T-cell (primary cell): ENCODE results near the gene FBN2. TPM values are rescaled to one million over a fixed set of nuclear protein-coding genes. Genes with fewer than 3 reads are reported as not detected.

Source experiments
- ATAC-seq, 4 experiments: fragments of 200-7000 bp in 3 of 4; fragments of 150-1000 bp in 1 of 4; cut with Tn5 transposase; replicated peaks in 1 of 4; 1 replicate in 3 of 4; 2 replicates in 1 of 4; pipeline ENCODE4 v1.10.0; 2021; ENCODE audit warnings: moderate library complexity in 3 of 4, mild to moderate bottlenecking in 2 of 4, moderate number of reproducible peaks in 1 of 4
- CTCF ChIA-PET, 2 donors: fragments of 300-600 bp; sonication (Branson Sonifier 250); formaldehyde crosslinking; loops; one replicate each; lab custom pipeline; 2022; ENCODE audit warnings: antibody characterized with exemption in 2 of 2; lab: Charles Lee
- POLR2A ChIA-PET, 2 donors: fragments of 300-600 bp; sonication (Branson Sonifier 250); formaldehyde crosslinking; loops; one replicate each; lab custom pipeline; 2022; ENCODE audit warnings: antibody characterized with exemption in 2 of 2; lab: Charles Lee
- DNase-seq, 35 experiments: peaks; one replicate each; pipeline versions ENCODE4 v3.0.0 to v3.0.0-alpha.2; 2013 to 2023
- H3K27ac ChIP-seq: one replicate; pipeline ENCODE4 v1.5.1; 2013; ENCODE audit warnings: low read length
- H3K27me3 ChIP-seq, 2 experiments: replicated peaks in 1 of 2; 1 replicate in 1 of 2; 2 replicates in 1 of 2; pipeline versions ENCODE4 v1.6.1 to v1.7.0; 2013; ENCODE audit warnings: low read length in 1 of 2, mixed read lengths in 1 of 2; ENCODE audit not compliant: control insufficient read depth in 2 of 2, insufficient read depth in 2 of 2; ENCODE audit errors: extremely low read depth in 1 of 2
- H3K36me3 ChIP-seq, 2 donors: 1 replicate in 1 of 2; 2 replicates in 1 of 2; pipeline versions ENCODE4 v1.6.1 to v1.7.0; 2013; ENCODE audit warnings: low read length in 1 of 2; ENCODE audit not compliant: control insufficient read depth in 2 of 2, insufficient read depth in 1 of 2; ENCODE audit errors: extremely low read depth in 1 of 2
- H3K4me1 ChIP-seq, 2 experiments: 1 replicate in 1 of 2; 2 replicates in 1 of 2; pipeline versions ENCODE4 v1.6.1 to v1.7.0; 2013; ENCODE audit warnings: low read length in 2 of 2, mixed read lengths in 1 of 2; ENCODE audit not compliant: insufficient read depth in 2 of 2, control insufficient read depth in 1 of 2; ENCODE audit errors: extremely low read depth in 1 of 2
- H3K4me3 ChIP-seq, 2 donors: 1 replicate in 1 of 2; 2 replicates in 1 of 2; pipeline versions ENCODE4 v1.5.1 to v1.7.0; 2013; ENCODE audit warnings: mild to moderate bottlenecking in 2 of 2, low read length in 1 of 2, moderate library complexity in 1 of 2; ENCODE audit not compliant: control insufficient read depth in 1 of 2; ENCODE audit errors: extremely low read depth in 1 of 2
- H3K9me3 ChIP-seq: 2 replicates; pipeline ENCODE4 v1.7.0; 2013
- H3K27ac Mint-ChIP-seq, 2 donors: one replicate each; pipeline ENCODE4 v1.8.0; 2020 to 2021; ENCODE audit warnings: mild to moderate bottlenecking in 2 of 2, mixed read lengths in 2 of 2
- H3K27me3 Mint-ChIP-seq, 2 donors: one replicate each; pipeline ENCODE4 v1.8.0; 2021 to 2022; ENCODE audit warnings: mixed read lengths in 2 of 2
- H3K36me3 Mint-ChIP-seq: one replicate; pipeline ENCODE4 v1.8.0; 2021; ENCODE audit warnings: mixed read lengths
- H3K4me1 Mint-ChIP-seq, 3 donors: one replicate each; pipeline ENCODE4 v1.8.0; 2020 to 2022; ENCODE audit warnings: mixed read lengths in 3 of 3, mild to moderate bottlenecking in 1 of 3
- H3K4me3 Mint-ChIP-seq, 3 donors: one replicate each; pipeline ENCODE4 v1.8.0; 2020 to 2022; ENCODE audit warnings: mild to moderate bottlenecking in 3 of 3, mixed read lengths in 3 of 3, moderate library complexity in 3 of 3
- H3K9me3 Mint-ChIP-seq, 3 donors: one replicate each; pipeline ENCODE4 v1.8.0; 2020 to 2022; ENCODE audit warnings: mixed read lengths in 3 of 3
- WGBS: methylation state at CpG from one replicate; pipeline ENCODE4 v1.1.5; 2013; ENCODE audit warnings: missing lambda C conversion rate; ENCODE audit not compliant: insufficient coverage; 5-methylcytosine and 5-hydroxymethylcytosine counted together
- total RNA-seq, 35 experiments: library from RNA in 6 of 35; stranded (reverse) in 6 of 35; fragments of 120-200 nt in 1 of 35; gene quantifications; one replicate each; pipeline versions ENCODE4 v1.2.1 to v1.2.4 and lab custom pipeline; 2013 to 2026

Gene FBN2
- total RNA-seq, 5 donors from 2014 or later (not counting 1 experiment from before 2014, with no cell fraction given), result 0.32 to 0.61 (median 0.36) TPM; not detected in 2

DNA sequence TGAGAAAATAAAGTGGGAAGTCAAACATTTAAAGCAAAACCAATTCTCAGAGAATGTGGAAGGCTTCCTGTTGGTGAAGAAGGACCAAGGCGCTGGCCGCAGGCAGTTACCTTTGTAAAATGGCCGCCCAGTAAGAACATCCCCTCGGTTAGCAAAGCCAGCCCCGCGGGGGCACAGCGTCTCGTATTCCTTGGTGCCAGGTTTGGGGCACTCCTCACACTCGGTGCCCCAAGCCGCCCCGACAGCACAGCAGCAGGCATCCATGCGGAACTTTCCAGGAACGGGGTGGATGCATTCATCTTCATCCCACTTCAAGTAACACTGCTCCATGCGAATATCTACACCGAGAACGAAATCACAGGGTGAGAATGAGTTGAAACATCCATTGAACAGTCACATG, 192.8 kb downstream of the FBN2 start:
- no peak overlapping the region for H3K4me3 Mint-ChIP-seq
- ATAC-seq (no peak), DNase-seq (no peak)
- no peaks in the 10 kb centered on the region for H3K4me1 ChIP-seq
- no peak overlapping the region for H3K27ac Mint-ChIP-seq
- WGBS, result 93% methylated on average over 12 of the region's 16 CpGs
- ChIA-PET CTCF (no interaction called here), POLR2A (no interaction called here)
- no peak overlapping the region for H3K27ac ChIP-seq
- no peaks in the 10 kb centered on the region for H3K27me3 ChIP-seq
- H3K9me3 ChIP-seq, result no peaks in the 10 kb centered on the region
- peaks cover 0 to 13% (median 0%) of the 10 kb centered on the region in 3 donors for H3K9me3 Mint-ChIP-seq
- H3K27me3 Mint-ChIP-seq, result no peaks in the 10 kb centered on the region
- no peaks in the 10 kb centered on the region for H3K36me3 Mint-ChIP-seq
- H3K4me1 Mint-ChIP-seq, result no peaks in the 10 kb centered on the region
- H3K36me3 ChIP-seq, result no peaks in the 10 kb centered on the region
- H3K4me3 ChIP-seq, result no peak overlapping the region

DNA sequence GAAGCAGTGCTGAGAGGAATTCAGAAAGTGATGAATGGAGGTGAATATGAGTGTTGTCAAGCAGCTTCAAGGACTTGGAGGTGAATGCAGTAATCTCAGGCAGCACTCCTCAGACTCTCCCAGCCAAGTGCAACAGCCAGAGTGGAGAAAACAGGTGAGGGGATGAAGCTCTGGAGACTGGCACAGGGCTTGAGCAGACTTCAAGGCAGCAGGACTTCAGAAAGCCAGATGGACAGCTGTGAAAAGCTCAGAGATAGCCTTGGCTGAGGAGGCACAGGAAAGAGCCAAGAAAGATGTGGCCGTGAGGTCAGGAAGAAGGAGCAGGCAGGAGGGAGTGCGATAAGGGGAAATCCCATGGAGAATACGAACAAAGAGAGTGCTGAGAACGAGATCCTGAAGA, 194.9 kb downstream of the FBN2 start:
- H3K4me3 ChIP-seq, result no peak overlapping the region
- WGBS, result 93% methylated on average over 3 of the region's 4 CpGs
- H3K4me1 Mint-ChIP-seq, result no peaks in the 10 kb centered on the region

GRCh38 chr5:128341056-128341455, 197.0 kb downstream of the FBN2 start:
- Mint-ChIP-seq H3K9me3 (peaks cover 0 to 13% (median 0%) of the 10 kb centered on the region in 3 donors), H3K27ac (no peak overlapping the region), H3K4me3 (no peak overlapping the region), H3K36me3 (no peaks in the 10 kb centered on the region), H3K27me3 (no peaks in the 10 kb centered on the region), H3K4me1 (no peaks in the 10 kb centered on the region)
- POLR2A ChIA-PET, result no interaction called here
- no peaks in the 10 kb centered on the region for H3K27me3 ChIP-seq
- H3K36me3 ChIP-seq, result no peaks in the 10 kb centered on the region
- H3K4me1 ChIP-seq, result no peaks in the 10 kb centered on the region
- DNase-seq (no peak), ATAC-seq (no peak)
- CTCF ChIA-PET, result no interaction called here
- H3K27ac ChIP-seq, result no peak overlapping the region
- no peaks in the 10 kb centered on the region for H3K9me3 ChIP-seq
- no peak overlapping the region for H3K4me3 ChIP-seq
- no CpG with 5 or more reads among the region's 3 CpGs for WGBS

More for the DNA sequence above, 194.9 kb downstream of the FBN2 start:
- H3K27me3 Mint-ChIP-seq, result no peaks in the 10 kb centered on the region
- Histone ChIP-seq H3K27me3 (no peaks in the 10 kb centered on the region), H3K36me3 (no peaks in the 10 kb centered on the region), H3K9me3 (no peaks in the 10 kb centered on the region), H3K27ac (no peak overlapping the region), H3K4me1 (no peaks in the 10 kb centered on the region)
- no peak overlapping the region for H3K27ac Mint-ChIP-seq
- DNase-seq (no peak), ATAC-seq (no peak)
- no peak overlapping the region for H3K4me3 Mint-ChIP-seq
- POLR2A ChIA-PET, result no interaction called here
- CTCF ChIA-PET, result no interaction called here
- no peaks in the 10 kb centered on the region for H3K36me3 Mint-ChIP-seq
- H3K9me3 Mint-ChIP-seq, result peaks cover 0 to 13% (median 0%) of the 10 kb centered on the region in 3 donors

GRCh38 chr5:128340648-128341047, 197.4 kb downstream of the FBN2 start:
- DNase-seq (no peak), ATAC-seq (no peak)
- Mint-ChIP-seq H3K27me3 (no peaks in the 10 kb centered on the region), H3K36me3 (no peaks in the 10 kb centered on the region), H3K9me3 (peaks cover 0 to 13% (median 0%) of the 10 kb centered on the region in 3 donors), H3K4me1 (no peaks in the 10 kb centered on the region), H3K27ac (no peak overlapping the region), H3K4me3 (no peak overlapping the region)
- ChIA-PET POLR2A (no interaction called here), CTCF (no interaction called here)
- no peak overlapping the region for H3K27ac ChIP-seq
- H3K9me3 ChIP-seq, result no peaks in the 10 kb centered on the region
- no peaks in the 10 kb centered on the region for H3K4me1 ChIP-seq
- H3K27me3 ChIP-seq, result no peaks in the 10 kb centered on the region
- H3K4me3 ChIP-seq, result no peak overlapping the region
- 100% methylated on average over 2 of the region's 2 CpGs for WGBS
- no peaks in the 10 kb centered on the region for H3K36me3 ChIP-seq

- Histone ChIP-seq H3K27ac (no peak overlapping the region), H3K4me1 (no peaks in the 10 kb centered on the region), H3K4me3 (no peak overlapping the region), H3K36me3 (no peaks in the 10 kb centered on the region), H3K9me3 (no peaks in the 10 kb centered on the region), H3K27me3 (no peaks in the 10 kb centered on the region)
- H3K27me3 Mint-ChIP-seq, result no peaks in the 10 kb centered on the region
- 75% methylated on average over 3 of the region's 3 CpGs for WGBS
- DNase-seq (no peak), ATAC-seq (peak in 1 of 4 experiments; percentile 19)
- H3K9me3 Mint-ChIP-seq, result peaks cover 0 to 13% (median 0%) of the 10 kb centered on the region in 3 donors
- no peaks in the 10 kb centered on the region for H3K4me1 Mint-ChIP-seq
- no peak overlapping the region for H3K27ac Mint-ChIP-seq
- ChIA-PET CTCF (interaction anchor here in 1 of 2 donors (0.6 kb wide), 1 partner anchor 745 kb away, joined by 3 read pairs; no protein-coding TSS in a partner anchor), POLR2A (no interaction called here)
- H3K4me3 Mint-ChIP-seq, result no peak overlapping the region
- H3K36me3 Mint-ChIP-seq, result no peaks in the 10 kb centered on the region
Measured at GRCh38 chr5:128339585-128339984, 198.5 kb downstream of the FBN2 start.

DNA sequence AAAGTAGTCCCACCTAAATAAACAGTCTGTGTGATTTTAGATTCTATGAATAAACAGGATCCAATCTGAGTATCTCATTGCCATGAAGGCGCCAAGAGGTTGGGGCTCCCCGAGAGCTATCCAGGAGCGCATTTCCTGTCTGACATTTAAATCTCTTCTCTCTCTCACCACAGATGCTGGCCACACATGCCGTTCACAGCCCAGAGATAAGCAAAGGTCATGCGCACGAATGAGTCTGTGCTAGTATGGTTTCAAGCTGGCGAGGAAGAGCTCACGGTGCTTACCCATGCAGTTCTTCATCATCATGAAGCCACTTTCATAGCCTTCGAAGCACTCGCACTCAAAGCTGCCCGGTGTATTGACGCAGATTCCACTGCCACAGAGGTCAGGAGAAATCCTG, 199.4 kb downstream of the FBN2 start:
- Histone ChIP-seq H3K36me3 (no peaks in the 10 kb centered on the region), H3K4me1 (no peaks in the 10 kb centered on the region), H3K27me3 (no peaks in the 10 kb centered on the region), H3K9me3 (no peaks in the 10 kb centered on the region), H3K4me3 (no peak overlapping the region), H3K27ac (no peak overlapping the region)
- Mint-ChIP-seq H3K4me3 (no peak overlapping the region), H3K4me1 (no peaks in the 10 kb centered on the region), H3K36me3 (no peaks in the 10 kb centered on the region), H3K27ac (no peak overlapping the region), H3K9me3 (peaks cover 0 to 13% (median 0%) of the 10 kb centered on the region in 3 donors), H3K27me3 (no peaks in the 10 kb centered on the region)
- ChIA-PET POLR2A (no interaction called here), CTCF (no interaction called here)
- 89% methylated on average over 6 of the region's 12 CpGs for WGBS
- ATAC-seq, result no peak
- DNase-seq, result no peak

- no peaks in the 10 kb centered on the region for H3K36me3 ChIP-seq
- ChIA-PET CTCF (no interaction called here), POLR2A (no interaction called here)
- Mint-ChIP-seq H3K27ac (no peak overlapping the region), H3K9me3 (peaks cover 0 to 8% (median 0%) of the 10 kb centered on the region in 3 donors), H3K27me3 (no peaks in the 10 kb centered on the region), H3K36me3 (no peaks in the 10 kb centered on the region), H3K4me3 (no peak overlapping the region), H3K4me1 (no peaks in the 10 kb centered on the region)
- ATAC-seq (no peak), DNase-seq (no peak)
- H3K27me3 ChIP-seq, result no peaks in the 10 kb centered on the region
- H3K9me3 ChIP-seq, result no peaks in the 10 kb centered on the region
- WGBS, result no CpG with 5 or more reads among the region's 3 CpGs
- H3K27ac ChIP-seq, result no peak overlapping the region
- no peak overlapping the region for H3K4me3 ChIP-seq
- H3K4me1 ChIP-seq, result no peaks in the 10 kb centered on the region
Measured at GRCh38 chr5:128335339-128335738, 202.7 kb downstream of the FBN2 start.
